ENCODE measurements around the gene SOS1. TPM values are rescaled to one million over a fixed set of nuclear protein-coding genes. Genes with fewer than 3 reads are reported as not detected.
A peak's percentile ranks its signal among the peaks of the same experiment; 100 is the strongest.

The SOS1 gene
- total RNA-seq: 10 to 100 TPM; 22.4 to 97.6 TPM
- polyA plus RNA-seq: 1 to 10 TPM; 3.9 to 6.7 TPM
- long read RNA-seq, donor 1, full-length matches to known transcripts: 5 of 29 reads
- long read RNA-seq, donor 1, partial matches to known transcripts: 12 of 29 reads
- long read RNA-seq, donor 1, other reads (novel, unspliced or antisense): 12 of 29 reads
- long read RNA-seq, donor 2, partial matches to known transcripts: 0 of 1 reads
- long read RNA-seq, donor 2, other reads (novel, unspliced or antisense): 0 of 1 reads
- long read RNA-seq, donor 3, full-length matches to known transcripts: 7 of 7 reads
- long read RNA-seq, donor 3, partial matches to known transcripts: 0 of 7 reads
- long read RNA-seq, donor 3, other reads (novel, unspliced or antisense): 0 of 7 reads
- long read RNA-seq, donor 4, partial matches to known transcripts: 5 of 5 reads
- long read RNA-seq, donor 4, other reads (novel, unspliced or antisense): 0 of 5 reads
- long read RNA-seq, donor 5, transcript SOS1-206 (2 exons, 523 nt): major isoform, 10 of 10 reads
- long read RNA-seq, donor 5, partial matches to known transcripts: 0 of 10 reads
- long read RNA-seq, donor 5, other reads (novel, unspliced or antisense): 0 of 10 reads

GRCh38 chr2:39120771-39121522, at the start of gene SOS1:
SOS1 (minus strand) TSS chr2:39121051; CDS start chr2:39120422, 629 bp downstream.
- 1% methylated on average over 43 to 60 of the region's 60 CpGs for WGBS, 2 donors
- peak within 1 kb of the TSS; percentile 86 for H3K4me3 ChIP-seq
- DNase-seq (peak; percentile 97), ATAC-seq (ENCODE audit: insufficient read depth, low FRiP score) (peak; percentile 70)
- H3K9me3 ChIP-seq (ENCODE audit: control insufficient read depth in 4 of 4, insufficient read depth in 3 of 4, low read length in 3 of 4): no peaks in the 10 kb centered on the region
- H3K27ac ChIP-seq (ENCODE audit: low read depth in 1 of 2, low read length in 1 of 2): peak within 1 kb of the TSS; percentile 97 to 99
- H3K27me3 ChIP-seq (ENCODE audit: control insufficient read depth in 3 of 3, insufficient read depth in 3 of 3, low read length in 2 of 3): no peaks in the 10 kb centered on the region
- peak within 1 kb of the TSS; percentile 70 to 96 for H3K9ac ChIP-seq (ENCODE audit: insufficient read depth in 1 of 2, low read length in 2 of 2)
- peaks cover 0 to 35% (median 21%) of the 10 kb centered on the region in 5 donors for H3K4me1 ChIP-seq (ENCODE audit: control insufficient read depth in 5 of 5, insufficient read depth in 5 of 5, low read length in 5 of 5)
- H3K36me3 ChIP-seq (ENCODE audit: control insufficient read depth in 4 of 4, insufficient read depth in 4 of 4, low read length in 4 of 4): peaks cover 0 to 4% (median 0%) of the 10 kb centered on the region in 4 donors
- TF ChIP-seq CTCF (IDR thresholded peaks at IDR 0.05; ENCODE audit: control extremely low read depth, extremely low read depth): no peak

- Histone ChIP-seq H3K9me3 (ENCODE audit: control insufficient read depth in 4 of 4, insufficient read depth in 3 of 4, low read length in 3 of 4) (no peaks in the 10 kb centered on the region), H3K4me1 (ENCODE audit: control insufficient read depth in 5 of 5, insufficient read depth in 5 of 5, low read length in 5 of 5) (peaks cover 0 to 16% (median 5%) of the 10 kb centered on the region in 5 donors), H3K27me3 (ENCODE audit: control insufficient read depth in 3 of 3, insufficient read depth in 3 of 3, low read length in 2 of 3) (no peaks in the 10 kb centered on the region), H3K9ac (ENCODE audit: insufficient read depth in 1 of 2, low read length in 2 of 2) (no peak overlapping the region), H3K4me3 (no peak overlapping the region), H3K36me3 (ENCODE audit: control insufficient read depth in 4 of 4, insufficient read depth in 4 of 4, low read length in 4 of 4) (no peaks in the 10 kb centered on the region), H3K27ac (ENCODE audit: low read depth in 1 of 2, low read length in 1 of 2) (no peak overlapping the region)
- DNase-seq: no peak
- ATAC-seq (ENCODE audit: insufficient read depth, low FRiP score): no peak
- WGBS, 2 donors: 71 to 89% methylated on average over 4 of the region's 4 CpGs
- TF ChIP-seq CTCF (IDR thresholded peaks at IDR 0.05; ENCODE audit: control extremely low read depth, extremely low read depth): no peak
These were observed 43.2 kb upstream of the SOS1 start for GRCh38 chr2:39164089-39164488.

- H3K4me1 ChIP-seq (ENCODE audit: control insufficient read depth in 5 of 5, insufficient read depth in 5 of 5, low read length in 5 of 5): peaks cover 0 to 16% (median 5%) of the 10 kb centered on the region in 5 donors
- no peaks in the 10 kb centered on the region for H3K27me3 ChIP-seq (ENCODE audit: control insufficient read depth in 3 of 3, insufficient read depth in 3 of 3, low read length in 2 of 3)
- H3K4me3 ChIP-seq: no peak overlapping the region
- no peak for TF ChIP-seq CTCF (IDR thresholded peaks at IDR 0.05; ENCODE audit: control extremely low read depth, extremely low read depth)
- no peaks in the 10 kb centered on the region for H3K36me3 ChIP-seq (ENCODE audit: control insufficient read depth in 4 of 4, insufficient read depth in 4 of 4, low read length in 4 of 4)
- H3K9ac ChIP-seq (ENCODE audit: insufficient read depth in 1 of 2, low read length in 2 of 2): peak overlapping the region in 1 of 2 donors; percentile 58
- no peak for ATAC-seq (ENCODE audit: insufficient read depth, low FRiP score)
- H3K27ac ChIP-seq (ENCODE audit: low read depth in 1 of 2, low read length in 1 of 2): no peak overlapping the region
- DNase-seq: peak; percentile 53 to 87 (median 84)
- H3K9me3 ChIP-seq (ENCODE audit: control insufficient read depth in 4 of 4, insufficient read depth in 3 of 4, low read length in 3 of 4): no peaks in the 10 kb centered on the region
- WGBS, 2 donors: 77 to 79% methylated on average over 3 of the region's 3 CpGs
These were observed 40.1 kb upstream of the SOS1 start for GRCh38 chr2:39160982-39161381.
